CD8-positive, alpha-beta memory T cell (primary cell): Measurements from ENCODE around the gene GPAM. TPM values are rescaled to one million over a fixed set of nuclear protein-coding genes. Genes with fewer than 3 reads are reported as not detected.

Experiments used
- CTCF ChIA-PET: fragments of 350-600 bp; sonication (Branson Sonifier 250); formaldehyde crosslinking; loops from one replicate; lab custom pipeline; 2021; ENCODE audit warnings: antibody characterized with exemption; lab: Charles Lee
- POLR2A ChIA-PET: fragments of 350-600 bp; sonication (Branson Sonifier 250); formaldehyde crosslinking; loops from one replicate; lab custom pipeline; 2021; ENCODE audit warnings: antibody characterized with exemption; lab: Charles Lee
- DNase-seq, 5 donors: peaks; one replicate each; pipeline versions ENCODE4 v3.0.0 to v3.0.0-alpha.2; 2020 to 2022; ENCODE audit warnings: mixed read lengths in 1 of 5
- H3K27ac ChIP-seq: one replicate; pipeline ENCODE4 v1.7.0; 2013; ENCODE audit warnings: low read depth, mild to moderate bottlenecking, low read length, moderate library complexity
- H3K27me3 ChIP-seq: 2 replicates; pipeline ENCODE4 v1.7.0; 2013; ENCODE audit warnings: low read length, mild to moderate bottlenecking; ENCODE audit not compliant: insufficient read depth, poor library complexity, severe bottlenecking
- H3K36me3 ChIP-seq: 2 replicates; pipeline ENCODE4 v1.7.0; 2013; ENCODE audit warnings: mild to moderate bottlenecking, low read length, moderate library complexity; ENCODE audit not compliant: insufficient read depth
- H3K4me1 ChIP-seq: 2 replicates; pipeline ENCODE4 v1.7.0; 2013; ENCODE audit warnings: mild to moderate bottlenecking, low read length, moderate library complexity; ENCODE audit not compliant: insufficient read depth
- H3K4me3 ChIP-seq: 2 replicates; pipeline ENCODE4 v1.7.0; 2013; ENCODE audit warnings: mild to moderate bottlenecking, low read length
- H3K9me3 ChIP-seq: 2 replicates; pipeline ENCODE4 v1.7.0; 2013; ENCODE audit warnings: mild to moderate bottlenecking, low read length
- H3K27ac Mint-ChIP-seq, 8 donors: one replicate each; pipeline ENCODE4 v1.8.0; 2020 to 2021; ENCODE audit warnings: mixed read lengths in 8 of 8, mild to moderate bottlenecking in 6 of 8, inconsistent platforms in 3 of 8, moderate library complexity in 3 of 8
- H3K27me3 Mint-ChIP-seq, 2 donors: one replicate each; pipeline ENCODE4 v1.8.0; 2020 to 2021; ENCODE audit warnings: mixed read lengths in 2 of 2, mild to moderate bottlenecking in 1 of 2, moderate library complexity in 1 of 2
- H3K36me3 Mint-ChIP-seq, 3 donors: one replicate each; pipeline ENCODE4 v1.8.0; 2020 to 2021; ENCODE audit warnings: mixed read lengths in 3 of 3, inconsistent platforms in 1 of 3, mild to moderate bottlenecking in 1 of 3
- H3K4me1 Mint-ChIP-seq, 3 donors: one replicate each; pipeline ENCODE4 v1.8.0; 2020 to 2021; ENCODE audit warnings: mixed read lengths in 3 of 3, inconsistent platforms in 1 of 3, mild to moderate bottlenecking in 1 of 3
- H3K4me3 Mint-ChIP-seq, 7 donors: one replicate each; pipeline ENCODE4 v1.8.0; 2020 to 2021; ENCODE audit warnings: mixed read lengths in 7 of 7, mild to moderate bottlenecking in 6 of 7, moderate library complexity in 4 of 7, inconsistent platforms in 2 of 7
- H3K9me3 Mint-ChIP-seq, 5 donors: one replicate each; pipeline ENCODE4 v1.8.0; 2020 to 2022; ENCODE audit warnings: mixed read lengths in 5 of 5, mild to moderate bottlenecking in 3 of 5, moderate library complexity in 2 of 5, inconsistent platforms in 1 of 5
- polyA plus RNA-seq: library from polyadenylated mRNA; unstranded; fragments of 300-500 nt; fragmentation: Illumina TruSeq; gene quantifications from one replicate; pipeline ENCODE4 v1.2.3, GENCODE V29; 2021
- total RNA-seq, 2 experiments: library from RNA; stranded (reverse); gene quantifications; one replicate each; pipeline ENCODE4 v1.2.3, GENCODE V29; 2021

GPAM gene
- total and polyA plus RNA-seq, 3 experiments from 2014 or later: 1.7 to 17.2 (median 16.4) TPM

DNA sequence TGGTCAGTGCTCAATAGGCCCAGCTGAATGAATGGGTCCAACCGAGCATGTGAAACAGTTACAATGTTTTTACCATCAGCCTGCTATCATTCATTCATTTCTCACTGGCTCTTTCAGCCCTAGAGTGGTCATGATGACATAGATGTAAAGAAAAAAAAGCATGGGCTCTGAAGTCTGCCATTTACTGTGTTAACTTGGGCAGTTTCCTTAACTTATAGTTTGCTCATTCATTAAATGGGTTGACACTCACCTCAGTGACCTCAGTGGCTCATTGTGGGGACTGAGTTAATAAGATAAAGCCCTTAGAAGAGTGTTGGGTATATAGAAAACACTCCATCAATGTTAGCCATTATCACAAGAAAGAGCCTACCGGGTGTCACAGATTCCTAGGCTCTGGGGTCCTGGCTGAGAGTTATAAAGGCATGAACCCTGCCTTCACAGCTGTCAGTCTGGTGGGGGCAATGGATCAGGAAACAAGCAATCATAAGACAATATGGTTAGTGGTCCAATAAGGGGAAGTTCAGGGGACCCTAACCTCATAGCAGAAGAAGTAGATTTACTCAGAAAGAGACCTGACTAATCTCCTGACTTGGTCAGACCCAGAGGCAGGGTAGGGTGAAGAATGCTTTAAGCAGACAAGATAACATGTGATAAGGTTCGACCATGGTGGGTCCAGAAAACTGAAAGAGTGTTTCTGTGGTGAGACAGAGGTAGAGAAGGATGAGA lies 29.7 kb upstream of the GPAM start:
- H3K4me1 ChIP-seq: no peaks in the 10 kb centered on the region
- H3K36me3 Mint-ChIP-seq: no peaks in the 10 kb centered on the region

DNA sequence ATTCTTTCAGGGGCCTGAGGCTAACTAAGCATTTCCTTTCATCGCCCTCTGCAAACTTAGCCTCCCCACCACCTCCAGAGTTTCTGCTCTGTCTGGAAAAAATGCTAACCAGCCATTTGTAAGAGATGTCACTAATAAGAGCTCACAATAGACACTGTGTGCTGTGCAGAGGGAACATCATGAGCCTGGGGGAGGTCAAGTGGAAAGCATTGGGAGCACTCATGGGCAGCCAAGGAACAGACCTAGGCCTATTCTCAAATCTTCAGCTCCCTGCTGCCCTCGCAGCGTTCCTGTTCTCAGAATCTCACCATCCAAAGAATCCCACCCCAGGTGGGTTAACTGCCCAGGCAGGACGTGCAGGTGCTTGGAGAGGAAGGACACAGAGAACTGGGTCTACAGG lies 27.1 kb upstream of the GPAM start:
- H3K4me3 ChIP-seq: no peak overlapping the region
- Mint-ChIP-seq H3K4me1 (no peaks in the 10 kb centered on the region), H3K9me3 (peaks cover 0 to 3% (median 2%) of the 10 kb centered on the region in 5 donors), H3K4me3 (no peak overlapping the region), H3K27me3 (peaks cover 10 to 45% of the 10 kb centered on the region in 2 donors), H3K36me3 (no peaks in the 10 kb centered on the region), H3K27ac (no peak overlapping the region)
- CTCF ChIA-PET: no interaction called here
- no peak overlapping the region for H3K27ac ChIP-seq
- no peaks in the 10 kb centered on the region for H3K36me3 ChIP-seq
- no peak for DNase-seq
- POLR2A ChIA-PET: no interaction called here
- H3K27me3 ChIP-seq: no peaks in the 10 kb centered on the region
- H3K4me1 ChIP-seq: no peaks in the 10 kb centered on the region
- no peaks in the 10 kb centered on the region for H3K9me3 ChIP-seq

More for the DNA sequence above, 29.7 kb upstream of the GPAM start:
- Histone ChIP-seq H3K27ac (no peak overlapping the region), H3K4me3 (no peak overlapping the region), H3K9me3 (no peaks in the 10 kb centered on the region), H3K27me3 (no peaks in the 10 kb centered on the region), H3K36me3 (no peaks in the 10 kb centered on the region)
- ChIA-PET POLR2A (no interaction called here), CTCF (no interaction called here)
- H3K27ac Mint-ChIP-seq: no peak overlapping the region
- H3K4me1 Mint-ChIP-seq: no peaks in the 10 kb centered on the region
- no peak overlapping the region for H3K4me3 Mint-ChIP-seq
- no peak for DNase-seq
- peaks cover 13 to 51% of the 10 kb centered on the region in 2 donors for H3K27me3 Mint-ChIP-seq
- H3K9me3 Mint-ChIP-seq: no peaks in the 10 kb centered on the region

DNA sequence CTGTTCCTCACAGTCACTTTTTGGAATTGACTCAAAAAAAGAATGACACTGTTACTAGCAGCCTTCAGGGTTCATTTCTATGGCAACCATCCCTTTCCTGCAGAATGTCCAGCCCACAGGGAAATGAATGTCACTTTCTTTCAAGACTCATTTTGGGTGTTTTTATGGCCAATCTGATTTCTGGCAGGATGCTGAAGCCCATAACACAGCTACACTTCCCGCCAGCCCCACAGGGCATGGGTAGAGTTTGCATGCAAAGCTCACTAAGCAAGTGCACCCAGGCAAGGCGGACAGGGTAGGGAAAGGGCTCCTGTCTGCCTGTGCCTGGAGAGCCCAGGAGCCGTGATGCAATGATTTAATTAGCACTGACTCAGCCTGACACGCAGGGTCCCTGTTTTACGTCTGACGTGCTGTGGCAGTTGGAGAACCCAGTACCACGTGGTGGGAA lies 26.1 kb upstream of the GPAM start:
- H3K27me3 Mint-ChIP-seq: peaks cover 10 to 37% of the 10 kb centered on the region in 2 donors
- H3K27ac Mint-ChIP-seq: no peak overlapping the region
- Histone ChIP-seq H3K4me3 (no peak overlapping the region), H3K4me1 (no peaks in the 10 kb centered on the region), H3K9me3 (no peaks in the 10 kb centered on the region), H3K36me3 (no peaks in the 10 kb centered on the region), H3K27me3 (no peaks in the 10 kb centered on the region), H3K27ac (no peak overlapping the region)
- no peak for DNase-seq
- CTCF ChIA-PET: interaction anchor here (1.0 kb wide), 1 partner anchor 72 kb away, joined by 3 read pairs; no protein-coding TSS in a partner anchor
- POLR2A ChIA-PET: no interaction called here
- no peaks in the 10 kb centered on the region for H3K36me3 Mint-ChIP-seq
- H3K9me3 Mint-ChIP-seq: peaks cover 0 to 3% (median 2%) of the 10 kb centered on the region in 5 donors
- H3K4me1 Mint-ChIP-seq: no peaks in the 10 kb centered on the region
- no peak overlapping the region for H3K4me3 Mint-ChIP-seq

DNA sequence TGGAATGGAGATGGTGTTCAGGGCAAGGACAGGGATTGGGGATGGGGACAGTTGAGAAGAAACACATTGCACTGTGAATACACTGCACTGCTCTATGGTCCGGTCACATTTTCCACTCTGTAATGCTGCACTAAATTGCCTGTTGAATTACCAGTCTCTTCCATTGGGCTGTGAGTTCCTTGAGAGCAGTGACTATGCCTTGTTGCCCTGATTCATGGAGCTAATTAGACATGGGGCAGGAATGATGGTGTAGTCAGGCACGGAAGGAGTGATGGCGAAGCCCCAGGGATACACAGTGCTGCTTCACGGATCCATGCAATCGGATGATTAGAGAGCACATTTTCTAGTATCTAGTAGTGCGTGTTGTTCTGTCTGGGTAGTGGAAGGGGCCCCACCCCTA lies 25.4 kb upstream of the GPAM start:
- Histone ChIP-seq H3K4me3 (no peak overlapping the region), H3K27ac (no peak overlapping the region), H3K9me3 (no peaks in the 10 kb centered on the region), H3K36me3 (no peaks in the 10 kb centered on the region), H3K4me1 (no peaks in the 10 kb centered on the region), H3K27me3 (no peaks in the 10 kb centered on the region)
- Mint-ChIP-seq H3K4me3 (no peak overlapping the region), H3K4me1 (no peaks in the 10 kb centered on the region), H3K27me3 (peaks cover 12 to 38% of the 10 kb centered on the region in 2 donors), H3K36me3 (no peaks in the 10 kb centered on the region), H3K27ac (no peak overlapping the region), H3K9me3 (peaks cover 0 to 4% (median 2%) of the 10 kb centered on the region in 5 donors)
- POLR2A ChIA-PET: no interaction called here
- no peak for DNase-seq
- CTCF ChIA-PET: interaction anchor here (1.0 kb wide), 1 partner anchor 72 kb away, joined by 3 read pairs; no protein-coding TSS in a partner anchor

DNA sequence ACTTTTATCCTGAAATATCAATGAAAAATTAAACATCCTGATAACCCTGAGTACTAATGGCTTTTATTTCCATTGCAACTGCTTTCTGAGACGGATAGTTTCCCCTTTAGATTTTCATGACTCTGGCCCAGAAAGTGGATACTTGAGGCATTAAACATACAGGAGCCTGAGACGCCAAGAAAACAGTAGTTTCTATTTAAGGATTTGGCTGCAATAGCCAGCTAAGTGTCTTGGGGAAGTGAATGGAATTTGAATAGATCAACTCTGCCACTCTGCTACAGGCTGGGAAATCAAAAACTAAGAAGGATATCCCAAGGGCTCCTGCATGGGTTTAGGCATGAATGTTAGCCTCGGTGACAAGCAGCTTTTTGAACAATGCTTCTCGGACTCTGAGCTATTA lies 24.7 kb upstream of the GPAM start:
- POLR2A ChIA-PET: no interaction called here
- Mint-ChIP-seq H3K27me3 (peaks cover 8 to 41% of the 10 kb centered on the region in 2 donors), H3K27ac (no peak overlapping the region), H3K9me3 (peaks cover 0 to 4% (median 2%) of the 10 kb centered on the region in 5 donors), H3K36me3 (peaks cover 0 to 3% (median 0%) of the 10 kb centered on the region in 3 donors), H3K4me3 (no peak overlapping the region), H3K4me1 (no peaks in the 10 kb centered on the region)
- Histone ChIP-seq H3K27me3 (no peaks in the 10 kb centered on the region), H3K9me3 (no peaks in the 10 kb centered on the region), H3K4me3 (no peak overlapping the region), H3K4me1 (no peaks in the 10 kb centered on the region), H3K27ac (no peak overlapping the region), H3K36me3 (no peaks in the 10 kb centered on the region)
- CTCF ChIA-PET: no interaction called here
- no peak for DNase-seq

DNA sequence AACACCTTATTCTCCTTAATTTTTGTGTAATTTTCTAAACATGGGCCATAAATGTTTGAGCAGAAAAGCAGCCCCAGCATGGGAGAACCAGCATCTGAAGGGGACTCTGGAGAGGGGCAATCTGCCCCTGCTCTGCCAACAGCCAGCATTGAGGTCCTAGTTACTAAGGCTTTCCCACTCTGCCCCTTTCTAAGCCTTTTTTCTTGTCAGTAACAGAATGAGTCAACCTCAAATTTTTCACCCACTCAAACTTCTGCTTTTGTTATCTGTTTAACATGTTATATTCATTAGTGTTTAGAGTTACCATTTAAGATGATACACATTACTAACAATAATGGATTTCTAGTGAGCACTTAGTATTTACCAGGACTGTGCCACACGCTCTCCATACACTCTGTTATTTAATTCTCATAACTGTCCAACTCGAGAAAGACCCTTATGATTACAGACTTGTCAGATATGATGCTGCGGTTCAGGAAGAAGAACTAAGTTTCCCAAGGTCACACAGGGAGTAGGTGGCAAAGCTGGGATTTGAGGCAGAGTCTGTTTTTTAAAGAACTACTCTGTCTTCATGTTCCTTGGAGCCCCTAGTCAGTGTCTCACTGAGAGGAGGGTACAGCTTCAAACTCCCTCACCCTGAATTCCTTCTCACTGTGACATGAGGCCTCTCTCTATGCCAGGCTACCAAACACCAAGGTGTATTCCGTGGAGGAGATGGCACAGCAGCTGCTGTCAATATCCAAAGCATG lies 19.9 kb upstream of the GPAM start:
- peaks cover 13 to 54% of the 10 kb centered on the region in 2 donors for H3K27me3 Mint-ChIP-seq
- H3K36me3 Mint-ChIP-seq: peaks cover 0 to 3% (median 0%) of the 10 kb centered on the region in 3 donors
- H3K4me1 Mint-ChIP-seq: no peaks in the 10 kb centered on the region
- no peak overlapping the region for H3K4me3 ChIP-seq
- H3K27ac Mint-ChIP-seq: no peak overlapping the region
- no peaks in the 10 kb centered on the region for H3K9me3 ChIP-seq
- H3K27ac ChIP-seq: no peak overlapping the region
- no peaks in the 10 kb centered on the region for H3K27me3 ChIP-seq
- peaks cover 0 to 4% (median 2%) of the 10 kb centered on the region in 5 donors for H3K9me3 Mint-ChIP-seq
- POLR2A ChIA-PET: no interaction called here
- H3K4me3 Mint-ChIP-seq: no peak overlapping the region
- no peaks in the 10 kb centered on the region for H3K36me3 ChIP-seq
- no peaks in the 10 kb centered on the region for H3K4me1 ChIP-seq
- DNase-seq: no peak
- CTCF ChIA-PET: no interaction called here

DNA sequence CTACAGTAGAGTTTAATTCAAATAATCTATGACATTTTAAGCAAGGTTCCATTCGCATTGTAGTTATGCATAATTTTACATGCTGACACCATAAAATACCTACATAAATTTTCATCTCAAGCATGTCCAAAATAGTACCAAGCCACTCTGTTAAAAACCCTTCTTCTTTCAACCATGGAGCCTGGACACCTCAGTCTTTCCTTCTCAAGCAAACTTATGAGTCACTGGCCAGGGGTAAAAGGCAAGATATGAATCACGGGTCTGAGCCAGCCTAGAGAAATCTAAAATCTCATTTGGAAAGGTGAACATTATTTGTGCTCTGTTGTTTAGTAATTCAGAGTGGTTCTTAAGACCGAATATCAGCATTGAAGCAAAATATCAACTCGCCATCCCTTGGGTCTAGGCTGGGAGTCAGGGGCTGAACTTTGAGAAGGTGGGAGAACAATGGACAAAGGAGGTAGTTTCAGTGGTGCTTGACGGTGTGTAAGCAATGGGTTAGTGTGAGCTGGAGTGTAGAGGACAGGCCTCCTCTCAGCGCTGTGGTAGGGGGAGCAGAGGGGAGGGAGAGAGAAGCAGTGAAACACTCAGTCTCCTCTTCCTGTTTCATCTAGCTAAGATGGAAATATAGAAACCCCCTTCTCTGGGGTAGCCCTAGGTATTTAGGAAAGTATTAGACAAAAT lies 19.1 kb upstream of the GPAM start:
- peaks cover 0 to 3% (median 0%) of the 10 kb centered on the region in 3 donors for H3K36me3 Mint-ChIP-seq
- no peaks in the 10 kb centered on the region for H3K36me3 ChIP-seq
- no peaks in the 10 kb centered on the region for H3K4me1 ChIP-seq
- CTCF ChIA-PET: no interaction called here
- H3K27me3 Mint-ChIP-seq: peaks cover 13 to 46% of the 10 kb centered on the region in 2 donors
- no peak for DNase-seq
- no peak overlapping the region for H3K27ac ChIP-seq
- H3K4me3 Mint-ChIP-seq: no peak overlapping the region
- H3K4me1 Mint-ChIP-seq: no peaks in the 10 kb centered on the region
- no peak overlapping the region for H3K4me3 ChIP-seq
- H3K27ac Mint-ChIP-seq: no peak overlapping the region
- H3K9me3 Mint-ChIP-seq: peaks cover 0 to 4% (median 2%) of the 10 kb centered on the region in 5 donors
- H3K27me3 ChIP-seq: no peaks in the 10 kb centered on the region
- POLR2A ChIA-PET: no interaction called here
- no peaks in the 10 kb centered on the region for H3K9me3 ChIP-seq
